SK-N-MC (cell line): Measurements from ENCODE around the gene ADAMTSL1.
A peak's percentile ranks its signal among the peaks of the same experiment; 100 is the strongest.

ENCODE experiments used
- DNase-seq: peaks from one replicate; pipeline ENCODE4 v3.0.0-alpha.2; 2011; ENCODE audit warnings: low read depth, low spot score
- H3K27ac ChIP-seq: fragments of 200-600 bp; sonication (generic); 2 replicates; pipeline ENCODE4 v1.5.1; 2016; ENCODE audit warnings: mixed run types
- H3K36me3 ChIP-seq: fragments of 200-600 bp; sonication (generic); 2 replicates; pipeline ENCODE4 v1.6.1; 2017; ENCODE audit warnings: antibody characterized with exemption, low read length, mixed read lengths; ENCODE audit not compliant: insufficient read depth
- H3K4me3 ChIP-seq: fragments of 200-600 bp; sonication (generic); 2 replicates; pipeline ENCODE4 v1.5.1; 2016
- H3K9ac ChIP-seq: fragments of 200-600 bp; sonication (generic); 2 replicates; pipeline ENCODE4 v1.8.0; 2017; ENCODE audit warnings: mixed run types, mixed read lengths; ENCODE audit not compliant: insufficient read length
- H3K9me3 ChIP-seq: fragments of 200-600 bp; sonication (generic); 2 replicates; pipeline ENCODE4 v1.6.1; 2017; ENCODE audit warnings: low read depth, mild to moderate bottlenecking, antibody characterized with exemption, low read length, moderate library complexity, mixed read lengths
- EZH2 ChIP-seq: fragments of 200-600 bp; sonication (generic); IDR thresholded peaks from one replicate; pipeline ENCODE4 v1.6.1; 2017; ENCODE audit warnings: antibody characterized with exemption
- FOXP2 ChIP-seq: optimal IDR thresholded peaks from 2 replicates; pipeline ENCODE3; 2011; ENCODE audit warnings: mild to moderate bottlenecking, moderate library complexity; ENCODE audit not compliant: insufficient read depth; ENCODE audit errors: extremely low read length, control extremely low read depth
- POLR2AphosphoS5 ChIP-seq: IDR thresholded peaks from 2 replicates; pipeline ENCODE4 v1.6.1; 2012; ENCODE audit warnings: mild to moderate bottlenecking, low read depth, low read length, borderline replicate concordance

Gene ADAMTSL1

DNA sequence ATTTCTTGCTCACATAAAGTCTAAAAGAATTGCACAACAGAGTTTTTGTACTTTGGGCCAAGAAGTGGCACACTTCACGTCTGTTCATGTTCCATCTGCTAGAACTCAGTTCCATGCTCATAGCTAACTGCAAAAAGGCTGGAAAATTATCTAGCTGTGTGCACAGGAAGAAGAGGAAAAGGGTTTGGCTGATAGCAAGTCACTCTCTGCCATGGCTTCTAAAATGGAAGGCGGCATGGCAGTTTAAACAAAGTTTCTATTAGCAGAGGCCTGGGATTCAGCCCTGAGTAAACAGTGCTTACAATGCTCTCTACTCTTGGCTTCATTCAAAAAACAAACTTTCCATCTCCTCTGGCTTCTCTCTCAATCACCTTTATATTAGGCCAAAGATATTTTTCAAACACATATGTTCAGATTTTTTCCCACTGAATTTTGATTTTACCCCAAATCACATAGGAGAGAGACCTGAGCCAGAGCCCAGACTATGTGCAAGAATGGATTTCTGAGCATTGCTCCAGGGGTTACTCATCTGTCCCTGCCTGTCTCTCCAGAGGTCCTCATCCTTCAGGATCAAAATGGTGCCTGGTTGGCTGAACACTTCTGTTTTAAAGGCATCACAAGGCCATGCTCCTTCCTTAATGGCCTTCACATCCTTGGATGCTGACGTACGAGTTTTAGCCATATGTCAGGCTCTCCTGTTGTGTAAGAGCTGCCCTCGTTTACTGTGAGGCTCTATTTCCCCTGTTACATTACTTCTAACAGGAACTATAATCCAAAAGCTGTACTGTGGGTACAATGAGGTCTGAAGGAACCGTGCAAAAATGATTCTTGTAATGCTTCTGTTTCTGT is 332.5 kb downstream of the ADAMTSL1 start:
- no peak overlapping the region for H3K9ac ChIP-seq
- no peak overlapping the region for H3K27ac ChIP-seq
- TF ChIP-seq POLR2AphosphoS5 (no peak), EZH2 (no peak), FOXP2 (no peak)
- H3K9me3 ChIP-seq = no peaks in the 10 kb centered on the region
- H3K36me3 ChIP-seq = no peaks in the 10 kb centered on the region
- no peak for DNase-seq
- no peak overlapping the region for H3K4me3 ChIP-seq

DNA sequence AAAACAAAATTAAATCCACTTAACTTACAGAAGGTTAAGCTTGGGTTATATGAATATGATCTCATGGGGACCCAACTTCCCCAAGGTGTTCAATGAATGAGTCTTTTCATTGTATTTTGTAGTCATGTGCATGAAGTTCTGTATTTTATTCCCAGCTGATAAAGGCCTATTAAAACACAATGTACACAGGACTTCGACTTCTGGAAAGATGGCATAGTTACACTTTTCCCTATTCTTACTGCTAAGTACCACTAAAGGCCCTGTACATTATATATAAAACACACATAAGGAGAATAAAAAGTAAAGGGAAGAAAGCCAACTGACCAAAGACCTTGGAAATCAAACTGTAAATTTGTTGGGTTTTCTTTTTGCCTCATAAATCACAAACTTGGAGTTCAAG is 336.6 kb downstream of the ADAMTSL1 start:
- no peaks in the 10 kb centered on the region for H3K36me3 ChIP-seq
- no peak for DNase-seq
- H3K4me3 ChIP-seq = no peak overlapping the region
- H3K9me3 ChIP-seq = no peaks in the 10 kb centered on the region
- H3K9ac ChIP-seq = no peak overlapping the region
- TF ChIP-seq FOXP2 (no peak), POLR2AphosphoS5 (no peak), EZH2 (no peak)
- H3K27ac ChIP-seq = no peak overlapping the region

DNA sequence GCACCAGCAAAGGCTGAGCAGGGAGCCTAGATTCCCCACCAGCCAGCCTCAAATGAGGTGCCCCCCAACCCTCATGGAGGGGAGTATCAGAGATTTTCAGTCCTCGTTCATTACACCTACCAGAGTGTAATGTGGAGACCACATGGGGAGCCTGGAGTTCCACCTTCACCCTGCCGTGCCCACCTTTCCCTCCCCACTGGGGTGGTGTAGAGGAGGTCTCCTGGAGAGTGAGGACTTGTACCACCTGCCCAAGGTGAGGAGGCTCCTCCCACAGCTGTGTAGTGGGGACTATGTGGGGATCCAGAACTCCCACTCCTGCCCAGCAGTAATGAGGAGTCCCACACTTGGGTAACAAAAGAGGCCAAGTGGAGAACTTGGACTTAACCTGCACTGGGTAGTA is 337.2 kb downstream of the ADAMTSL1 start:
- H3K9ac ChIP-seq = no peak overlapping the region
- H3K4me3 ChIP-seq = no peak overlapping the region
- DNase-seq = no peak
- H3K27ac ChIP-seq = no peak overlapping the region
- no peaks in the 10 kb centered on the region for H3K9me3 ChIP-seq
- TF ChIP-seq EZH2 (no peak), POLR2AphosphoS5 (no peak), FOXP2 (no peak)
- H3K36me3 ChIP-seq = no peaks in the 10 kb centered on the region

DNA sequence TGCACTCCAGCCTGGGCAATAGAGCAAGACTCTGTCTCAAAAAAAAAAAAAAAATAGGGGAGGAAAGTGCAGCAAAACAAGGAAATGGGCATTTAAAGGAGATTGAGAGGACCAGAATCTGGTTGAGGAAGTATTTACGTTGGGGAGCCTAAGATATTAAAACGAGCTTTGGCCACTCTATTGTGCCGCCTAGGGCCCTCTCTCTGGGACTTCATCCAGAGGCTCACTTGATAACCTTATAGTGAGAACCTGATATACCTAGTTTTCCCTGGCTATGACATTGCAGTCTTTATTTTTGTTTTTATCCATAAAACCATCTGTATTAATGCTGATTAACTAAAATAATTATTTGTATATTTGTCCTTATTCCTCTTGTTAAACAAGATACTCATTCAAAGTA is 345.5 kb downstream of the ADAMTSL1 start:
- no peak for DNase-seq
- Histone ChIP-seq H3K9me3 (no peaks in the 10 kb centered on the region), H3K9ac (no peak overlapping the region), H3K27ac (no peak overlapping the region), H3K36me3 (no peaks in the 10 kb centered on the region), H3K4me3 (no peak overlapping the region)
- TF ChIP-seq POLR2AphosphoS5 (no peak), EZH2 (no peak), FOXP2 (no peak)

DNA sequence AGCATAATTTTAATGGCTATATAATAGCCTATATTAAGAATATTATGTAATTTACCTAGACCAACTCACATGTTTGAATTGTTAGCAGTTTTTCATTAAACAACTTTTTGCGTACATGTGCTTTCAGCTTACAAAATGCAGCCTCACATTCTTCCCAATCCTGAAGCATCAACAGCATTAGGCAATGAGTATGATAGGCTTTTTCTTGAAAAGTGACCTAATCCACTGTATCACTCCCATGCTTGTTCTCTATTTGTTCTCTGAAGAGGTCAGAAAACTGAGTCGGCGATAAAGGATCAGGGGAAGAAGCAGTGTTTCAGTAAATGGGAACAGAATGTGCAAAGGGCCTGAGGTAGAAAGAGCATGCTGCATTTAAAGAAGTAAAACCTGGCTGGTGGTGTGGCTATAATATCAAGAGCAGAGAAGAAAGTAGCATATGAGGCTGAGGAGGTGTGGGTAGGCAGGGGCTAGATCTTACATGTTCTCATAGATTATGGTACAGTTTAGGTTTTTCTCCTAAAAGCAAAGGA is 346.7 kb downstream of the ADAMTSL1 start:
- TF ChIP-seq EZH2 = no peak
- no peak for TF ChIP-seq POLR2AphosphoS5
- no peak for TF ChIP-seq FOXP2
- Histone ChIP-seq H3K36me3 (no peaks in the 10 kb centered on the region), H3K4me3 (no peak overlapping the region), H3K9ac (no peak overlapping the region), H3K27ac (no peak overlapping the region), H3K9me3 (no peaks in the 10 kb centered on the region)
- DNase-seq = no peak

DNA sequence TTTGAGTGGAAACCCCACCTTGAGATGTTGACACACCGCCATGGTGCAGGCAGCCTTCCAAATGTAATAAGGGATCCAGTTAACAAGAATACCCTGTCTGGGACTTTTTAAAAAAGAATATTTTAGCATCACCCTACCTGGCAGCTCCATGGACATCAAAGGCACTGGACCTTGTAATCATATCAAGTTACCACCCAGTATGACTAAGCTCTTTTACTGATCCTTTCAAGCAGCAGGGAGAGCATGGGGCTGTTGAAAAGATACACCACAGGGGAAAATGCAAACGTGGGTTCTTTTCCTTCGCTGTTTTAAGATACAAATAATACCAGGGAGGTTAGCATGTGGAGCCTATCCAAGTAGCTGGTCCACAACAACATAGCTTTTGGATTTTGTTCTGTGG is 347.8 kb downstream of the ADAMTSL1 start:
- Histone ChIP-seq H3K36me3 (no peaks in the 10 kb centered on the region), H3K4me3 (no peak overlapping the region), H3K27ac (no peak overlapping the region), H3K9ac (no peak overlapping the region), H3K9me3 (no peaks in the 10 kb centered on the region)
- TF ChIP-seq POLR2AphosphoS5 = no peak
- TF ChIP-seq FOXP2 = no peak
- no peak for DNase-seq

DNA sequence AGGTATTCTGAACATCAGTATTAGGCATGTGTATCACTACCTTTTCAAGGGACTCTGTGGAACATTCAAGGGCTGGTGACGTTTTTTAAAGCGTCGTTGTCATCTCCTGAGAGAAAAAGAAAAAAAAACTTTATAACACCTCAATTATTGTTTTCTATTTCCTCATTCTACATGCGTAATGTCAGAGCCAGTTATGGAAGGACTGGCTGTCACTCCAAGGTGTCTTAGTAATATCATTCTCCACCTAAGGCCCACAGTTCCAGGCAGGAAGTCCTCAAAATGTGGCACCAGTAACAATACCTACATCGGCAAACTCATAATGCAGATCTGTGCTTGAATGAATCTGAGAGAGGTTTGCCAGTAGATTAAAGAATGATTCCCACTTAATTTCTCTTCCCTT is 348.9 kb downstream of the ADAMTSL1 start:
- no peak for TF ChIP-seq POLR2AphosphoS5
- no peak for TF ChIP-seq FOXP2
- no peak for TF ChIP-seq EZH2
- Histone ChIP-seq H3K36me3 (no peaks in the 10 kb centered on the region), H3K9me3 (no peaks in the 10 kb centered on the region), H3K27ac (no peak overlapping the region), H3K9ac (no peak overlapping the region), H3K4me3 (no peak overlapping the region)
- DNase-seq = no peak

DNA sequence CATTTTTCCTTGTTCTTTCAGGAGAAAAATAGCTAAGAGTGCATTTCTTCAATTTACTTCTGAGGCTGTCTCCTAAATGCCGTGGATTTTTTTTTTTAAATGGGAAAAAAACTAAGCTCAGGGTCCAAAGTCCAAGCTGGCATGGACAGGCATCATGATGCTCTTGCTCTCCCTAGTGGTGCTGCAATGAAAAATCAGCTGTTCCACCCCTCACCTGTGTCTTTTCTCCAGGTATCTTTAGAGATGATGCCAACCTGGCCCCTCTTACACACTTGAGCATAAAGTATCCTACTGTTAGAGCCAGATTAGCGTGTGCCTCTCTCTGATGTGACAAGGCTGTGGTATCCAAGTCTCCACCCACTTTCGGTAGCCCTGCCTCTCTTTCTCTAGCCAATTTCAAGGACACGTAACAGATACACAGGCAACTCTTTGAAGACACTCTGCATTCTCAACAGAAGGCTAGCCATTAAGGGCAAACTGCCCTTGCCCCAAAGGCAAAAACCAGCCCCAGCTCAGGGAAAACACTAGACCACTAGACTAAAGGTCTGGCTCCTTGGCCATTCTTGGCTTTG is 350.2 kb downstream of the ADAMTSL1 start:
- TF ChIP-seq POLR2AphosphoS5 (no peak), EZH2 (no peak), FOXP2 (no peak)
- Histone ChIP-seq H3K27ac (no peak overlapping the region), H3K9me3 (no peaks in the 10 kb centered on the region), H3K4me3 (no peak overlapping the region), H3K36me3 (no peaks in the 10 kb centered on the region), H3K9ac (no peak overlapping the region)
- peak; percentile 8 for DNase-seq

DNA sequence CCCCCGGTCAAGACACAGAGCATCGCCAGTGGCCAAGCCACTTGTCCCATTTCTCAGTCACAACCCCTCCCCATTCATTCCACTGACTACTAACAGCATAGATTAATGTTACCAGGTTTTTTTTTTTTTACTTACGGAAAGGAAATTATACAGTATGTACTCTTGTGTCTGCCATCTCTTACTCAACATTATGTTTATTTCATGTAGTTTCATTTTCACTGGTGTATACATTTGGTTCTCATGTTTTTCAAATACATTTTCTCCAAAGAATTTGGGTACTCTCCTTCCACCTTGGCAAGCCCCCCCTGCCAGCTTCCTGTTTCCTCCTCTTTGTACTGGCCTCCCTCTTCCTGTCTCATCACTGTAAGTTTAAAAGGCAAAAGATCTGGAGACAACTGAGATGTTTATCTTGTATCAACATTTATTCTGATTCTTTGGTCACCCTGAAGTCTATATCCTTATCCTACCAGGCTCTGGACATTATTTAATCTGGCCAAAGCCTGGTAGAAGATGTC is 351.8 kb downstream of the ADAMTSL1 start:
- DNase-seq = no peak
- H3K36me3 ChIP-seq = no peaks in the 10 kb centered on the region

More for the DNA sequence above, 351.8 kb downstream of the ADAMTSL1 start:
- Histone ChIP-seq H3K9ac (no peak overlapping the region), H3K27ac (no peak overlapping the region; the same call in 1 of the 2 replicates), H3K9me3 (no peaks in the 10 kb centered on the region), H3K4me3 (no peak overlapping the region)
- TF ChIP-seq POLR2AphosphoS5 = no peak
- TF ChIP-seq EZH2 = no peak
- TF ChIP-seq FOXP2 = no peak
